ENCODE measurements around the gene PWP2.
"Not testable (repeated sequence)": the region's sequence is repeated elsewhere in the genome, so short reads cannot be mapped to it uniquely, and the experiment has no call there.

Gene PWP2

GRCh38 chr21:44139787-44140551 lies 32.8 kb downstream of the PWP2 start:
- H3K27ac ChIP-seq, result not testable (repeated sequence)

- H3K27ac ChIP-seq, result not testable (repeated sequence)
Observed at GRCh38 chr21:44140552-44140932, 33.3 kb downstream of the PWP2 start.

GRCh38 chr21:44142470-44142869 lies 35.3 kb downstream of the PWP2 start:
- not testable (repeated sequence) for H3K27ac ChIP-seq

GRCh38 chr21:44143380-44143779 lies 36.2 kb downstream of the PWP2 start:
- not testable (repeated sequence) for H3K27ac ChIP-seq

GRCh38 chr21:44143996-44144395 lies 36.8 kb downstream of the PWP2 start:
- H3K27ac ChIP-seq, result not testable (repeated sequence)

GRCh38 chr21:44144784-44145602 lies 37.8 kb downstream of the PWP2 start:
- H3K27ac ChIP-seq, result not testable (repeated sequence)

- H3K27ac ChIP-seq, result not testable (repeated sequence)
Observed at GRCh38 chr21:44145616-44146015, 38.4 kb downstream of the PWP2 start.

- H3K27ac ChIP-seq, result not testable (repeated sequence)
Observed at GRCh38 chr21:44147108-44147507, 39.9 kb downstream of the PWP2 start.

GRCh38 chr21:44150255-44150654 lies 43.1 kb downstream of the PWP2 start:
- not testable (repeated sequence) for H3K27ac ChIP-seq

GRCh38 chr21:44153214-44153888 lies 46.2 kb downstream of the PWP2 start:
- H3K27ac ChIP-seq, result not testable (repeated sequence)

GRCh38 chr21:44153889-44154228 lies 46.7 kb downstream of the PWP2 start:
- not testable (repeated sequence) for H3K27ac ChIP-seq

GRCh38 chr21:44154816-44155230 lies 47.6 kb downstream of the PWP2 start:
- H3K27ac ChIP-seq, result not testable (repeated sequence)

GRCh38 chr21:44155231-44155993 lies 48.2 kb downstream of the PWP2 start:
- not testable (repeated sequence) for H3K27ac ChIP-seq

- H3K27ac ChIP-seq, result not testable (repeated sequence)
Observed at GRCh38 chr21:44155994-44156380, 48.8 kb downstream of the PWP2 start.

GRCh38 chr21:44157439-44158081 lies 50.4 kb downstream of the PWP2 start:
- H3K27ac ChIP-seq, result not testable (repeated sequence)

- H3K27ac ChIP-seq, result not testable (repeated sequence)
Observed at GRCh38 chr21:44158082-44158468, 50.9 kb downstream of the PWP2 start.

- H3K27ac ChIP-seq, result not testable (repeated sequence)
Observed at GRCh38 chr21:44159349-44160297, 52.4 kb downstream of the PWP2 start.

GRCh38 chr21:44160298-44160672 lies 53.1 kb downstream of the PWP2 start:
- H3K27ac ChIP-seq, result not testable (repeated sequence)

GRCh38 chr21:44160821-44161220 lies 53.6 kb downstream of the PWP2 start:
- not testable (repeated sequence) for H3K27ac ChIP-seq

GRCh38 chr21:44163167-44163653 lies 56.0 kb downstream of the PWP2 start:
- not testable (repeated sequence) for H3K27ac ChIP-seq

Data from C4-2B (cell line).